Myometrial cell (primary cell): ENCODE measurements around the gene TUBB4A. TPM values are rescaled to one million over a fixed set of nuclear protein-coding genes. Genes with fewer than 3 reads are reported as not detected.

ENCODE experiments used
- total RNA-seq: library from RNA; depleted of rRNA; stranded (reverse); fragments of >200 nt; gene quantifications from 2 replicates; pipeline ENCODE4 v1.2.3, GENCODE V29; 2015

TUBB4A gene
- total RNA-seq, result not detected in 2 replicates

GRCh38 chr19:6501740-6502648 lies at the start of gene TUBB4A:
TUBB4A (minus strand) TSS chr19:6502309; CDS start chr19:6502212, 97 bp downstream.

GRCh38 chr19:6530386-6531162 lies 28.5 kb upstream of the TUBB4A start, which contains the start of gene TNFSF9:
TNFSF9 (plus strand) TSS chr19:6531026; CDS start chr19:6531037, 11 bp downstream.

GRCh38 chr19:6481541-6482342 lies 20.4 kb downstream of the TUBB4A start, which contains the start of gene DENND1C:
DENND1C (minus strand) TSS chr19:6481787; CDS start chr19:6481695, 92 bp downstream.

GRCh38 chr19:6464070-6464873 lies 37.8 kb downstream of the TUBB4A start, which contains the start of gene CRB3:
CRB3 (plus strand) TSS chr19:6464271; CDS start chr19:6464702, 431 bp downstream.

GRCh38 chr19:6459262-6460098 lies 42.6 kb downstream of the TUBB4A start, which contains the start of gene SLC25A23:
SLC25A23 (minus strand) TSS chr19:6459792; CDS start chr19:6459628, 164 bp downstream.

Other genes with a start within 250 kb of the TUBB4A start
- gene MLLT1, start 222.3 kb downstream of the TUBB4A start, total RNA-seq, result 22.5 and 23.9 TPM in 2 replicates
- not detected in 2 replicates for gene ACER1, start 168.7 kb downstream of the TUBB4A start, total RNA-seq
- 147 and 276 TPM in 2 replicates for gene CLPP, start 140.8 kb downstream of the TUBB4A start, total RNA-seq
- 46.3 and 69.2 TPM in 2 replicates for gene ALKBH7, start 129.5 kb downstream of the TUBB4A start, total RNA-seq
- gene PSPN, start 126.4 kb downstream of the TUBB4A start, total RNA-seq, result under 0.01 and 0.89 TPM in 2 replicates
- 41.6 and 49.9 TPM in 2 replicates for gene GTF2F1, start 109.1 kb downstream of the TUBB4A start, total RNA-seq
- gene KHSRP, start 77.5 kb downstream of the TUBB4A start, total RNA-seq, result 158 and 168 TPM in 2 replicates
- not detected in 2 replicates for gene SLC25A41, start 68.5 kb downstream of the TUBB4A start, total RNA-seq
- gene SLC25A23, start 42.5 kb downstream of the TUBB4A start, total RNA-seq, result 13.1 and 14.1 TPM in 2 replicates
- gene CRB3, start 38.0 kb downstream of the TUBB4A start, total RNA-seq, result not detected in 2 replicates
- gene DENND1C, start 20.5 kb downstream of the TUBB4A start, total RNA-seq, result 0.29 TPM in 1 of 2 replicates, not detected in the other
- 1.2 and 1.6 TPM in 2 replicates for gene TNFSF9, start 28.7 kb upstream of the TUBB4A start, total RNA-seq
- not detected in 2 replicates for gene CD70, start 88.8 kb upstream of the TUBB4A start, total RNA-seq
- not detected in 2 replicates for gene TNFSF14, start 167.9 kb upstream of the TUBB4A start, total RNA-seq
- 3.5 and 9.4 TPM in 2 replicates for gene C3, start 218.3 kb upstream of the TUBB4A start, total RNA-seq
- 51.2 and 59.1 TPM in 2 replicates for gene GPR108, start 235.3 kb upstream of the TUBB4A start, total RNA-seq
- 57.9 and 60.8 TPM in 2 replicates for gene TRIP10, start 237.4 kb upstream of the TUBB4A start, total RNA-seq